Panc1 (cell line): Measurements from ENCODE around the gene ERLEC1. TPM values are rescaled to one million over a fixed set of nuclear protein-coding genes. Genes with fewer than 3 reads are reported as not detected.

Experiments
- ATAC-seq: fragments of 200-7000 bp; cut with Tn5 transposase; 2 replicates; pipeline ENCODE4 v1.9.1; 2020; ENCODE audit warnings: mild to moderate bottlenecking, moderate library complexity
- BruUV-seq: library from RNA; stranded (reverse); fragments of 400-500 nt; replicated peaks from 2 replicates; lab custom pipeline; 2021; lab: Mats Ljungman, UMichigan
- CTCF ChIA-PET: fragments of 300-600 bp; sonication (Branson Sonifier 250); formaldehyde crosslinking; loops from one replicate; lab custom pipeline; 2022; ENCODE audit warnings: antibody characterized with exemption; lab: Charles Lee
- POLR2A ChIA-PET: fragments of 300-600 bp; sonication (Branson Sonifier 250); formaldehyde crosslinking; loops from one replicate; lab custom pipeline; 2022; ENCODE audit warnings: antibody characterized with exemption; lab: Charles Lee
- DNase-seq: peaks from one replicate; pipeline ENCODE4 v3.0.0-alpha.2; 2010; ENCODE audit warnings: low read depth, low spot score
- H3K27ac ChIP-seq: 2 replicates; pipeline ENCODE4 v1.5.1; 2011; ENCODE audit warnings: mild to moderate bottlenecking, low read length, inconsistent platforms
- H3K27me3 ChIP-seq: fragments of 200-500 bp; sonication (Bioruptor generic); 2 replicates; pipeline ENCODE4 v1.6.0; 2014; ENCODE audit warnings: low read length, inconsistent platforms; ENCODE audit not compliant: control insufficient read depth, insufficient read depth
- H3K36me3 ChIP-seq: fragments of 200-500 bp; sonication (Bioruptor generic); 2 replicates; pipeline ENCODE4 v1.5.1; 2014; ENCODE audit warnings: inconsistent platforms, mild to moderate bottlenecking, low read length, moderate library complexity; ENCODE audit not compliant: control insufficient read depth, insufficient read depth
- H3K4me1 ChIP-seq: 2 replicates; pipeline ENCODE4 v1.5.1; 2011; ENCODE audit warnings: inconsistent platforms, mild to moderate bottlenecking, low read length, moderate library complexity; ENCODE audit not compliant: control insufficient read depth, insufficient read depth
- H3K4me3 ChIP-seq, 2 experiments: 2 replicates each; pipeline ENCODE4 v1.5.1; 2011 to 2012; ENCODE audit warnings: low read depth in 2 of 2, low read length in 2 of 2, mild to moderate bottlenecking in 2 of 2, inconsistent platforms in 1 of 2, moderate library complexity in 1 of 2
- H3K9me3 ChIP-seq: fragments of 200-500 bp; sonication (Bioruptor generic); 2 replicates; pipeline ENCODE4 v1.5.1; 2014; ENCODE audit warnings: low read depth, mild to moderate bottlenecking, inconsistent platforms, low read length, moderate library complexity; ENCODE audit not compliant: control insufficient read depth, insufficient read depth
- POLR2AphosphoS5 ChIP-seq: IDR thresholded peaks from 2 replicates; pipeline ENCODE4 v1.6.1; 2012; ENCODE audit warnings: mild to moderate bottlenecking, low read depth, low read length, moderate library complexity
- TCF7L2 ChIP-seq: IDR thresholded peaks from 2 replicates; pipeline ENCODE4 v1.6.1; 2011; ENCODE audit warnings: mild to moderate bottlenecking, low read depth, low read length, inconsistent platforms
- in situ Hi-C: cut with HindIII; loops from 2 replicates; pipeline ENCODE4 v1.10.0; 2016; ENCODE audit warnings: low sequenced_read_pairs, low pct_unique_long_range_greater_than_20kb
- intact Hi-C: fragments of 100-400 bp; cut with micrococcal nuclease; formaldehyde crosslinking; loops from one replicate; pipeline ENCODE4 v1.10.0; 2022; ENCODE audit not compliant: unreplicated experiment
- microRNA-seq: library from miRNA; unstranded; fragments of <30 nt; microRNA quantifications from one replicate; pipeline ENCODE4 v1.1.0, GENCODE V29; 2020; ENCODE audit not compliant: unreplicated experiment
- total RNA-seq: library from RNA; stranded (reverse); gene quantifications from one replicate; pipeline ENCODE4 v1.2.1, GENCODE V29; 2021; ENCODE audit not compliant: unreplicated experiment
- TF ChIP-seq, protein P1 (sequence below): fragments of 450-650 bp; IDR thresholded peaks from 2 replicates; pipeline ENCODE4 v1.5.1; 2017; ENCODE audit warnings: mild to moderate bottlenecking

The ERLEC1 gene
- total RNA-seq, 1 experiment from 2014 or later: 43.9 TPM

DNA sequence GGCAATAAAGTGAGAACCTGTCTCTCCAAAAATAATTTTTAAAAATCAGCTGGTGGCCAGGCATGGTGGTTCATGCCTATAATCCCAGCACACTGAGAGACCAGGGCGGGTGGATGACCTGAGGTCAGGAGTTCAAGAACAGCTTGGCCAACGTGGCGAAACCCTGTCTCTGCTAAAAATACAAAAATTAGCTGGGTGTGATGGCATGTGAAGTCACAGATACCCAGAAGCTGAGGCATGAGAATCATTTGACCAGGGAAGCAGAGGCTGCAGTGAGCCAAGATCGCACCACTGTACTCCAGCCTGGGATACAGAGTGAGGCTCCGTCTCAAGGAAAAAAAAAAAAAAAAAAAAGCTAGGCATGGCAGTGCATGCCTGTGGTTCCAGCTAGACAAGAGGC lies 80.3 kb downstream of the ERLEC1 start:
- POLR2A ChIA-PET: interaction anchor here (0.6 kb wide), 2 partner anchors 55 to 139 kb away, joined by 4 read pairs; no protein-coding TSS in a partner anchor
- Histone ChIP-seq H3K36me3 (peaks cover 17% of the 10 kb centered on the region), H3K4me1 (no peaks in the 10 kb centered on the region), H3K27me3 (no peaks in the 10 kb centered on the region), H3K9me3 (no peaks in the 10 kb centered on the region), H3K4me3 (no peak overlapping the region), H3K27ac (no peak overlapping the region)
- ATAC-seq: no peak
- in situ Hi-C loops (no loop called here), intact Hi-C loops (no loop called here)
- no TSS peak for BruUV-seq
- DNase-seq: no peak
- CTCF ChIA-PET: interaction anchor here (0.6 kb wide), 1 partner anchor 285 kb away, joined by 4 read pairs; no protein-coding TSS in a partner anchor
- no peak for TF ChIP-seq POLR2AphosphoS5

DNA sequence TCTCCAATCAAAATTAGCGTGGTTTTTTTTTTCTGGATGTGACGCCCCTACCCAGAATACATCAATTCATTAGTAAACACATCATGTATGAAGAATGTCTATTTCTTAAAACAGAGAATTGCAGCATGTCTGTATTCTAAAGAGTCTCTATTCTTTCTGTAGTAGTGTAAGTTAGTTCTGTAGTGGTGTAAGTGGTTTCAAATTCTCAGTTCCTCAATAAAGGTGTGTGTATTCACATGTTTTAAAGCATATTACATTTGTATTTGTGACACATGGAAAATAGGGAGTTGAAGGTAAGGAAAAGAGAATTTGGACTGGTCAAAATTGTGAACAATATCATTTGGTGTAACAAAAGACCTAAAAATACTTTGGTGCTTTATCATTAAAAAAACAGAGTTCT lies 80.9 kb downstream of the ERLEC1 start:
- Histone ChIP-seq H3K36me3 (peaks cover 17% of the 10 kb centered on the region), H3K27me3 (no peaks in the 10 kb centered on the region), H3K4me1 (no peaks in the 10 kb centered on the region), H3K4me3 (no peak overlapping the region), H3K9me3 (no peaks in the 10 kb centered on the region), H3K27ac (no peak overlapping the region)
- ATAC-seq (no peak), DNase-seq (no peak)
- in situ Hi-C loops (no loop called here), intact Hi-C loops (no loop called here)
- ChIA-PET POLR2A (interaction anchor here (0.6 kb wide), 2 partner anchors 55 to 139 kb away, joined by 4 read pairs; no protein-coding TSS in a partner anchor), CTCF (interaction anchor here (0.6 kb wide), 1 partner anchor 285 kb away, joined by 4 read pairs; no protein-coding TSS in a partner anchor)
- BruUV-seq: no TSS peak
- TF ChIP-seq TCF7L2: no peak
- TF ChIP-seq, protein P1, sequence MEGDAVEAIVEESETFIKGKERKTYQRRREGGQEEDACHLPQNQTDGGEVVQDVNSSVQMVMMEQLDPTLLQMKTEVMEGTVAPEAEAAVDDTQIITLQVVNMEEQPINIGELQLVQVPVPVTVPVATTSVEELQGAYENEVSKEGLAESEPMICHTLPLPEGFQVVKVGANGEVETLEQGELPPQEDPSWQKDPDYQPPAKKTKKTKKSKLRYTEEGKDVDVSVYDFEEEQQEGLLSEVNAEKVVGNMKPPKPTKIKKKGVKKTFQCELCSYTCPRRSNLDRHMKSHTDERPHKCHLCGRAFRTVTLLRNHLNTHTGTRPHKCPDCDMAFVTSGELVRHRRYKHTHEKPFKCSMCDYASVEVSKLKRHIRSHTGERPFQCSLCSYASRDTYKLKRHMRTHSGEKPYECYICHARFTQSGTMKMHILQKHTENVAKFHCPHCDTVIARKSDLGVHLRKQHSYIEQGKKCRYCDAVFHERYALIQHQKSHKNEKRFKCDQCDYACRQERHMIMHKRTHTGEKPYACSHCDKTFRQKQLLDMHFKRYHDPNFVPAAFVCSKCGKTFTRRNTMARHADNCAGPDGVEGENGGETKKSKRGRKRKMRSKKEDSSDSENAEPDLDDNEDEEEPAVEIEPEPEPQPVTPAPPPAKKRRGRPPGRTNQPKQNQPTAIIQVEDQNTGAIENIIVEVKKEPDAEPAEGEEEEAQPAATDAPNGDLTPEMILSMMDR: no peak
- TF ChIP-seq POLR2AphosphoS5: no peak

Small RNAs within 50 kb of the gene (microRNA-seq; reads per million reads assigned to microRNA genes)
- gene MIR3682: not detected

Other genes with a start within 250 kb of the ERLEC1 start
- 7.6 TPM for gene CHAC2, start 19.2 kb upstream of the ERLEC1 start, total RNA-seq
- gene ASB3, start 91 bp upstream of the ERLEC1 start, total RNA-seq: 12.9 TPM
- gene GPR75, start 72.9 kb downstream of the ERLEC1 start, total RNA-seq: 2.5 TPM
- gene PSME4, start 183.9 kb downstream of the ERLEC1 start, total RNA-seq: 63.2 TPM